Trophoblast cell (in vitro differentiated cells and primary cell): Measurements from ENCODE around the gene SMYD3.

ENCODE experiments used
- DNase-seq, 2 donors: peaks; one replicate each; pipeline ENCODE4 v3.0.0-alpha.2; 2016
- H2AFZ ChIP-seq: 2 replicates; pipeline ENCODE4 v1.6.1; 2013; ENCODE audit warnings: low read length, moderate library complexity, mild to moderate bottlenecking; ENCODE audit not compliant: insufficient read depth, poor library complexity
- H2AK5ac ChIP-seq: 2 replicates; pipeline ENCODE4 v1.6.1; 2013; ENCODE audit warnings: mild to moderate bottlenecking, low read length
- H2BK120ac ChIP-seq: 2 replicates; pipeline ENCODE4 v1.6.1; 2013; ENCODE audit warnings: low read length, mild to moderate bottlenecking, moderate library complexity; ENCODE audit not compliant: insufficient read depth, poor library complexity
- H2BK12ac ChIP-seq: 2 replicates; pipeline ENCODE4 v1.6.1; 2013; ENCODE audit warnings: mild to moderate bottlenecking, low read length, moderate library complexity
- H2BK5ac ChIP-seq: 2 replicates; pipeline ENCODE4 v1.6.1; 2013; ENCODE audit warnings: low read length, low read depth, moderate library complexity, mild to moderate bottlenecking; ENCODE audit not compliant: poor library complexity
- H3K14ac ChIP-seq: 2 replicates; pipeline ENCODE4 v1.6.1; 2013; ENCODE audit warnings: mild to moderate bottlenecking, low read length
- H3K18ac ChIP-seq: 2 replicates; pipeline ENCODE4 v1.6.1; 2013; ENCODE audit warnings: mild to moderate bottlenecking, low read length
- H3K23ac ChIP-seq: 2 replicates; pipeline ENCODE4 v1.6.1; 2013; ENCODE audit warnings: low read length
- H3K27ac ChIP-seq: 2 replicates; pipeline ENCODE4 v1.5.1; 2013; ENCODE audit warnings: low read depth, mild to moderate bottlenecking, inconsistent platforms, low read length, moderate library complexity
- H3K27me3 ChIP-seq: 2 replicates; pipeline ENCODE4 v1.6.1; 2013; ENCODE audit warnings: inconsistent platforms, mild to moderate bottlenecking, low read length, moderate library complexity; ENCODE audit not compliant: insufficient read depth
- H3K36me3 ChIP-seq, 2 experiments: 1 replicate in 1 of 2; 2 replicates in 1 of 2; pipeline ENCODE4 v1.6.1; 2013; ENCODE audit warnings: low read length in 2 of 2, mild to moderate bottlenecking in 2 of 2, moderate library complexity in 1 of 2; ENCODE audit not compliant: insufficient read depth in 2 of 2, control insufficient read depth in 1 of 2
- H3K4ac ChIP-seq: 2 replicates; pipeline ENCODE4 v1.6.1; 2013; ENCODE audit warnings: low read depth, mild to moderate bottlenecking, low read length, moderate library complexity
- H3K4me1 ChIP-seq, 2 experiments: 1 replicate in 1 of 2; 2 replicates in 1 of 2; pipeline ENCODE4 v1.6.1; 2013; ENCODE audit warnings: low read length in 2 of 2, mild to moderate bottlenecking in 2 of 2, moderate library complexity in 1 of 2; ENCODE audit not compliant: insufficient read depth in 2 of 2, control insufficient read depth in 1 of 2
- H3K4me2 ChIP-seq: 2 replicates; pipeline ENCODE4 v1.6.1; 2013; ENCODE audit warnings: inconsistent platforms, mild to moderate bottlenecking, low read length, moderate library complexity
- H3K4me3 ChIP-seq: 2 replicates; pipeline ENCODE4 v1.5.1; 2013; ENCODE audit warnings: mild to moderate bottlenecking, low read depth, low read length, inconsistent platforms
- H3K79me1 ChIP-seq: one replicate; pipeline ENCODE4 v1.6.1; 2013; ENCODE audit warnings: low read length
- H3K79me2 ChIP-seq: 2 replicates; pipeline ENCODE4 v1.6.1; 2013; ENCODE audit warnings: low read length, mild to moderate bottlenecking; ENCODE audit not compliant: control insufficient read depth, insufficient read depth, poor library complexity
- H3K9ac ChIP-seq: 2 replicates; pipeline ENCODE4 v1.6.1; 2013; ENCODE audit warnings: mild to moderate bottlenecking, low read length
- H3K9me3 ChIP-seq: 2 replicates; pipeline ENCODE4 v1.6.1; 2013; ENCODE audit warnings: low read depth, mild to moderate bottlenecking, control low read depth, inconsistent platforms, low read length; ENCODE audit not compliant: insufficient read depth
- H4K12ac ChIP-seq: 2 replicates; pipeline ENCODE4 v1.6.1; 2013; ENCODE audit warnings: low read depth, mild to moderate bottlenecking, low read length, moderate library complexity
- H4K8ac ChIP-seq: 2 replicates; pipeline ENCODE4 v1.6.1; 2013; ENCODE audit warnings: low read depth, mild to moderate bottlenecking, low read length, moderate library complexity
- H4K91ac ChIP-seq: one replicate; pipeline ENCODE4 v1.6.1; 2013; ENCODE audit warnings: low read depth, mild to moderate bottlenecking, low read length, moderate library complexity
- WGBS: extraction: QIAGEN DNeasy Blood & Tissue Kit; methylation state at CpG from one replicate; pipeline ENCODE4 v1.1.7; 2013; ENCODE audit warnings: missing lambda C conversion rate; ENCODE audit not compliant: insufficient read length, insufficient coverage; ENCODE audit errors: extremely low coverage; 5-methylcytosine and 5-hydroxymethylcytosine counted together

Gene SMYD3

DNA sequence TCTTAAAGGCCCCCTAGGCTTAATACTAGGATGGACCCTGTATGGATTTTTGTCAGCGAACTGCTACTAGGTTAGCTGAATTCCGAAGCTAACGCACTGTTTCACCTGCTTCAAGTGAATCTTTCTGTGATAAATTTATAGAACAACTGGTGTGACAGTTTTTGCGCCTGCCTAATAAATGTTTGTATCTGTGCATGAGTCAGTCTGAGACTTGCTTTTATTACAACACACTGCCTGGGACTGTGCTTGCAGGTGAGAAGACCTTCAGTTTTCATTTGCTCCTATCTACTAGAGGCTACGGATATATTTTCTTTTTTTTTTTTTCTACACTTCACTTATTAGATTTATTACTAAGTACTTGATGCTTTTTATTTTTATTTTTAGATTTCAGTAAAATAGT is 420.9 kb downstream of the SMYD3 start:
- H4K8ac ChIP-seq, result peak overlapping the region; percentile 10
- H3K9me3 ChIP-seq, result peaks cover 8% of the 10 kb centered on the region
- H3K4me3 ChIP-seq, result no peak overlapping the region
- H3K79me2 ChIP-seq, result peaks cover 2% of the 10 kb centered on the region
- peak in 1 of 2 donors; percentile 55 for DNase-seq
- H3K79me1 ChIP-seq, result peaks cover 8% of the 10 kb centered on the region
- H2BK5ac ChIP-seq, result no peak overlapping the region
- H3K4me1 ChIP-seq, result peaks cover 0 to 3% of the 10 kb centered on the region in 2 experiments
- H3K36me3 ChIP-seq, result peaks cover 3% of the 10 kb centered on the region in 2 experiments
- H3K4me2 ChIP-seq, result no peak overlapping the region
- H3K4ac ChIP-seq, result no peak overlapping the region
- no CpG with 5 or more reads among the region's 5 CpGs for WGBS
- no peak overlapping the region for H3K18ac ChIP-seq
- H2BK12ac ChIP-seq, result no peak overlapping the region
- H3K27ac ChIP-seq, result no peak overlapping the region
- H4K91ac ChIP-seq, result no peak overlapping the region
- H4K12ac ChIP-seq, result no peak overlapping the region
- no peak overlapping the region for H2AFZ ChIP-seq
- no peaks in the 10 kb centered on the region for H3K27me3 ChIP-seq
- no peak overlapping the region for H3K14ac ChIP-seq
- H2AK5ac ChIP-seq, result no peak overlapping the region
- no peak overlapping the region for H3K23ac ChIP-seq
- H2BK120ac ChIP-seq, result no peak overlapping the region
- no peak overlapping the region for H3K9ac ChIP-seq

DNA sequence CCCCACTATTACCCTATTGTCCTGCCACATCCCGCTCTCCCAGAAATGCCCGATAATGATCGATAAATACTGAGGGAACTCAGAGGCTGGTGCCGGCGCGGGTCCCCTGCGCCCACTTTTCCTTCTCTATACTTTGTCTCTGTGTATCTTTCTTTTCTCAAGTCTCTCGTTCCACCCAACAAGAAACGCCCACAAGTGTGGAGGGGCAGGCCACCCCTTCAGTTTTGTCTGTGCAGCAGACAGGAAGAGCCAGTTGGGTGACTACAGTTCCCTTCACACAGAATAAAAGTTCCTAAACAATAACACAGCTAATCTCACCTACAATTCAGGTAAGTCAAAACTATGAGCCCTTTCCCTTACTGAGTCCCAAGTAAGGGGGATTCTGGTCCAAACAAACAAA is 423.7 kb downstream of the SMYD3 start:
- Histone ChIP-seq H3K4me3 (no peak overlapping the region), H2BK12ac (no peak overlapping the region), H2BK120ac (peak overlapping the region; percentile 75), H3K4me1 (peaks cover 0 to 3% of the 10 kb centered on the region in 2 experiments), H3K79me1 (peaks cover 8% of the 10 kb centered on the region), H3K14ac (peak overlapping the region; percentile 74), H2AK5ac (no peak overlapping the region), H3K79me2 (peaks cover 2% of the 10 kb centered on the region), H2BK5ac (peak overlapping the region; percentile 39), H3K4ac (peak overlapping the region; percentile 75), H3K9ac (no peak overlapping the region), H2AFZ (no peak overlapping the region), H3K27me3 (no peaks in the 10 kb centered on the region), H4K8ac (peak overlapping the region; percentile 90), H3K36me3 (peaks cover 3 to 4% of the 10 kb centered on the region in 2 experiments), H3K18ac (no peak overlapping the region), H4K12ac (peak overlapping the region; percentile 26), H3K9me3 (peaks cover 10% of the 10 kb centered on the region), H3K23ac (no peak overlapping the region), H3K27ac (peak overlapping the region; percentile 89), H4K91ac (peak overlapping the region; percentile 83), H3K4me2 (no peak overlapping the region)
- peak; percentile 44 to 69 for DNase-seq
- WGBS, result no CpG with 5 or more reads among the region's 9 CpGs

GRCh38 chr1:246081856-246082668 is 425.0 kb downstream of the SMYD3 start:
- Histone ChIP-seq H3K9me3 (peaks cover 10% of the 10 kb centered on the region), H3K18ac (peak overlapping the region; percentile 71), H3K4me3 (peak overlapping the region; percentile 64), H4K8ac (peak overlapping the region; percentile 73), H3K4me1 (peaks cover 0 to 3% of the 10 kb centered on the region in 2 experiments), H2AK5ac (peak overlapping the region; percentile 96), H3K79me1 (peaks cover 8% of the 10 kb centered on the region), H4K91ac (peak overlapping the region; percentile 73), H3K23ac (no peak overlapping the region), H3K9ac (no peak overlapping the region), H3K79me2 (peaks cover 2% of the 10 kb centered on the region), H3K36me3 (peaks cover 3 to 4% of the 10 kb centered on the region in 2 experiments), H3K4ac (peak overlapping the region; percentile 75), H4K12ac (no peak overlapping the region), H2BK12ac (peak overlapping the region; percentile 87), H3K27ac (peak overlapping the region; percentile 92), H2AFZ (no peak overlapping the region), H3K27me3 (no peaks in the 10 kb centered on the region), H2BK5ac (peak overlapping the region; percentile 79), H3K4me2 (no peak overlapping the region), H3K14ac (peak overlapping the region; percentile 77), H2BK120ac (peak overlapping the region; percentile 51)
- peak; percentile 96 to 97 for DNase-seq
- no CpG with 5 or more reads among the region's 13 CpGs for WGBS

- WGBS, result no CpG with 5 or more reads among the region's 4 CpGs
Measured at GRCh38 chr1:246081138-246081702, 425.9 kb downstream of the SMYD3 start.

More at GRCh38 chr1:246081138-246081702, 425.9 kb downstream of the SMYD3 start:
- H3K4me1 ChIP-seq, result peaks cover 0 to 3% of the 10 kb centered on the region in 2 experiments
- peaks cover 3 to 4% of the 10 kb centered on the region in 2 experiments for H3K36me3 ChIP-seq
- H3K27me3 ChIP-seq, result no peaks in the 10 kb centered on the region
- peak in 1 of 2 donors; percentile 40 for DNase-seq
- H3K79me2 ChIP-seq, result peaks cover 2% of the 10 kb centered on the region
- H4K12ac ChIP-seq, result no peak overlapping the region
- no peak overlapping the region for H2AK5ac ChIP-seq
- peaks cover 8% of the 10 kb centered on the region for H3K79me1 ChIP-seq
- H3K27ac ChIP-seq, result no peak overlapping the region
- no peak overlapping the region for H3K18ac ChIP-seq
- H4K91ac ChIP-seq, result peak overlapping the region; percentile 21
- no peak overlapping the region for H3K4me3 ChIP-seq
- no peak overlapping the region for H4K8ac ChIP-seq
- H2BK12ac ChIP-seq, result no peak overlapping the region
- H3K9me3 ChIP-seq, result peaks cover 10% of the 10 kb centered on the region
- H2BK5ac ChIP-seq, result no peak overlapping the region
- no peak overlapping the region for H3K23ac ChIP-seq
- H3K4ac ChIP-seq, result no peak overlapping the region
- H2BK120ac ChIP-seq, result no peak overlapping the region
- H2AFZ ChIP-seq, result no peak overlapping the region
- H3K14ac ChIP-seq, result no peak overlapping the region
- H3K9ac ChIP-seq, result no peak overlapping the region
- no peak overlapping the region for H3K4me2 ChIP-seq
